Tibial nerve (tissue), 4 donors: Measurements from ENCODE around the gene GGNBP2.

ENCODE experiments used
- CTCF ChIP-seq, 5 experiments: fragments of 200-600 bp in 3 of 5; fragments of 450-650 bp in 2 of 5; sonication (generic) in 3 of 5; IDR thresholded peaks; one replicate each; pipeline ENCODE4 v1.5.1; 2016 to 2019; ENCODE audit warnings: antibody characterized with exemption in 5 of 5, mild to moderate bottlenecking in 3 of 5, moderate library complexity in 2 of 5
- EP300 ChIP-seq, 2 donors: sonication (generic); formaldehyde crosslinking; IDR thresholded peaks; one replicate each; pipeline ENCODE4 v1.6.1; 2017; ENCODE audit warnings: antibody characterized with exemption in 2 of 2, mild to moderate bottlenecking in 1 of 2
- POLR2A ChIP-seq, 2 donors: fragments of 450-650 bp; IDR thresholded peaks; one replicate each; pipeline ENCODE4 v1.6.1; 2017; ENCODE audit warnings: antibody characterized with exemption in 2 of 2, mild to moderate bottlenecking in 2 of 2, moderate library complexity in 2 of 2

GRCh38 chr17:36632916-36633771 lies 88.4 kb downstream of the GGNBP2 start:
- TF ChIP-seq CTCF (IDR thresholded peaks at IDR 0.05) (no peak), POLR2A (IDR thresholded peaks at IDR 0.05) (no peak), EP300 (IDR thresholded peaks at IDR 0.05) (no peak)
